SK-N-SH (cell line): ENCODE data around the gene AFMID. TPM values are rescaled to one million over a fixed set of nuclear protein-coding genes. Genes with fewer than 3 reads are reported as not detected.

Source experiments
- CTCF ChIA-PET: fragments of 300-600, 350-600 bp; formaldehyde crosslinking; extraction: SDS; loops from one replicate; lab custom pipeline; 2021; lab: Yijun Ruan, JAX
- POLR2A ChIA-PET: fragments of 350-600 bp; sonication (Branson Sonifier 250); formaldehyde crosslinking; extraction: SDS; loops from one replicate; lab custom pipeline; 2020; ENCODE audit warnings: antibody characterized with exemption, inconsistent platforms; lab: Yijun Ruan, JAX
- DNase-seq: peaks from one replicate; pipeline ENCODE4 v3.0.0; 2012
- H2AFZ ChIP-seq: fragments of 200-600 bp; sonication (generic); 2 replicates; pipeline ENCODE4 v1.8.1; 2016; ENCODE audit warnings: antibody characterized with exemption, mild to moderate bottlenecking, low read depth
- H3F3A ChIP-seq: fragments of 200-600 bp; sonication (generic); replicated peaks from 2 replicates; pipeline ENCODE3; 2016; ENCODE audit warnings: antibody characterized with exemption, mild to moderate bottlenecking; ENCODE audit not compliant: insufficient read depth
- H3K27ac ChIP-seq, 2 experiments: fragments of 200-500 bp in 1 of 2; fragments of 200-600 bp in 1 of 2; sonication (Bioruptor generic) in 1 of 2; sonication (generic), shearing (Covaris generic) in 1 of 2; 2 replicates each; pipeline versions ENCODE4 v1.5.1 to v1.6.1; 2014 to 2016; ENCODE audit warnings: low read depth in 2 of 2, inconsistent platforms in 1 of 2, low read length in 1 of 2, mild to moderate bottlenecking in 1 of 2, mixed read lengths in 1 of 2
- H3K27me3 ChIP-seq: fragments of 200-600 bp; sonication (generic), shearing (Covaris generic); 2 replicates; pipeline ENCODE4 v1.6.1; 2016; ENCODE audit warnings: mixed run types; ENCODE audit not compliant: insufficient read depth
- H3K36me3 ChIP-seq, 2 experiments: fragments of 200-500 bp in 1 of 2; fragments of 200-600 bp in 1 of 2; sonication (Bioruptor generic) in 1 of 2; sonication (generic) in 1 of 2; replicated peaks in 1 of 2; 2 replicates each; pipeline versions ENCODE3 to v1.5.1; 2014 to 2016; ENCODE audit warnings: low read length in 1 of 2, mild to moderate bottlenecking in 1 of 2; ENCODE audit not compliant: insufficient read depth in 2 of 2, control insufficient read depth in 1 of 2
- H3K4me1 ChIP-seq, 2 experiments: fragments of 200-500 bp in 1 of 2; fragments of 200-600 bp in 1 of 2; sonication (Bioruptor generic) in 1 of 2; sonication (generic), shearing (Covaris generic) in 1 of 2; 2 replicates each; pipeline versions ENCODE4 v1.5.1 to v1.6.1; 2014 to 2016; ENCODE audit warnings: low read depth in 1 of 2, low read length in 1 of 2, mixed run types in 1 of 2; ENCODE audit not compliant: insufficient read depth in 2 of 2, control insufficient read depth in 1 of 2
- H3K4me2 ChIP-seq: fragments of 200-600 bp; sonication (generic), shearing (Covaris generic); 2 replicates; pipeline ENCODE4 v1.6.1; 2017; ENCODE audit warnings: mixed run types
- H3K4me3 ChIP-seq, 2 experiments: fragments of 200-500 bp in 1 of 2; fragments of 200-600 bp in 1 of 2; sonication (Bioruptor generic) in 1 of 2; sonication (generic), shearing (Covaris generic) in 1 of 2; 2 replicates each; pipeline versions ENCODE4 v1.5.1 to v1.8.1; 2014 to 2016; ENCODE audit warnings: low read depth in 2 of 2, inconsistent platforms in 1 of 2, low read length in 1 of 2, mild to moderate bottlenecking in 1 of 2, mixed read lengths in 1 of 2, moderate library complexity in 1 of 2
- H3K79me2 ChIP-seq: fragments of 200-600 bp; sonication (generic); 2 replicates; pipeline ENCODE4 v1.8.1; 2017; ENCODE audit warnings: mild to moderate bottlenecking; ENCODE audit not compliant: insufficient read depth
- H3K9ac ChIP-seq: fragments of 200-600 bp; sonication (generic); 2 replicates; pipeline ENCODE4 v1.6.1; 2017; ENCODE audit warnings: mixed run types
- H3K9me2 ChIP-seq: fragments of 200-600 bp; sonication (generic); 2 replicates; pipeline ENCODE4 v1.6.1; 2017; ENCODE audit warnings: mixed run types
- H3K9me3 ChIP-seq: fragments of 200-600 bp; sonication (generic); 2 replicates; pipeline ENCODE4 v1.6.1; 2017; ENCODE audit warnings: mixed run types, mild to moderate bottlenecking, moderate library complexity
- H4K20me1 ChIP-seq: fragments of 200-600 bp; sonication (generic); 2 replicates; pipeline ENCODE4 v1.6.1; 2017; ENCODE audit warnings: mild to moderate bottlenecking, mixed run types; ENCODE audit not compliant: insufficient read depth
- EZH2phosphoT487 ChIP-seq: fragments of 200-600 bp; sonication (generic); IDR thresholded peaks from 2 replicates; pipeline ENCODE4 v1.6.1; 2017; ENCODE audit warnings: low read depth, mixed run types, mild to moderate bottlenecking, antibody characterized with exemption, moderate library complexity, borderline replicate concordance
- FOSL2 ChIP-seq: IDR thresholded peaks from 2 replicates; pipeline ENCODE4 v1.4.0; 2012; ENCODE audit warnings: low read depth, mild to moderate bottlenecking, moderate library complexity, borderline replicate concordance
- FOXJ3 ChIP-seq: sonication (generic); formaldehyde crosslinking; IDR thresholded peaks from 2 replicates; pipeline ENCODE4 v1.5.1; 2020; ENCODE audit warnings: mild to moderate bottlenecking, missing genetic modification reagents
- GATA2 ChIP-seq: sonication (generic); formaldehyde crosslinking; IDR thresholded peaks from 2 replicates; pipeline ENCODE4 v1.5.0; 2020; ENCODE audit warnings: mild to moderate bottlenecking, missing genetic modification reagents
- MEF2A ChIP-seq: IDR thresholded peaks from 2 replicates; pipeline ENCODE4 v1.4.0; 2012; ENCODE audit warnings: low read depth, borderline replicate concordance
- POLR2AphosphoS5 ChIP-seq: IDR thresholded peaks from 2 replicates; pipeline ENCODE4 v1.6.1; 2012; ENCODE audit warnings: low read depth, low read length
- RCOR1 ChIP-seq: fragments of 150-350 bp; IDR thresholded peaks from 2 replicates; pipeline ENCODE4 v1.6.1; 2017; ENCODE audit warnings: antibody characterized with exemption, low read length
- SMC3 ChIP-seq: IDR thresholded peaks from 2 replicates; pipeline ENCODE4 v1.6.1; 2012; ENCODE audit warnings: low read depth, low read length, improper control_type of control experiment
- TAF1 ChIP-seq: IDR thresholded peaks from 2 replicates; pipeline ENCODE4 v1.6.1; 2012; ENCODE audit warnings: low read depth, mild to moderate bottlenecking, low read length, moderate library complexity, borderline replicate concordance
- TCF12 ChIP-seq: IDR thresholded peaks from 2 replicates; pipeline ENCODE4 v1.4.0; 2012
- WGBS: methylation state at CpG from one replicate; pipeline ENCODE4 v1.1.6; 2017; ENCODE audit warnings: low lambda C conversion rate; 5-methylcytosine and 5-hydroxymethylcytosine counted together
- polyA plus RNA-seq, 3 experiments: library from polyadenylated mRNA; depleted of rRNA; stranded (reverse); fragments of >200 nt; gene quantifications; 2 replicates each; pipeline ENCODE4 v1.2.3, GENCODE V29; 2012
- TF ChIP-seq, protein P1 (sequence below): IDR thresholded peaks from 2 replicates; pipeline ENCODE4 v1.6.1; 2012; ENCODE audit warnings: mild to moderate bottlenecking, low read depth, low read length, moderate library complexity

AFMID gene
- polyA plus RNA-seq, 1 of the 3 experiments (the other 2 are of a cell fraction), result 44.4 TPM

DNA sequence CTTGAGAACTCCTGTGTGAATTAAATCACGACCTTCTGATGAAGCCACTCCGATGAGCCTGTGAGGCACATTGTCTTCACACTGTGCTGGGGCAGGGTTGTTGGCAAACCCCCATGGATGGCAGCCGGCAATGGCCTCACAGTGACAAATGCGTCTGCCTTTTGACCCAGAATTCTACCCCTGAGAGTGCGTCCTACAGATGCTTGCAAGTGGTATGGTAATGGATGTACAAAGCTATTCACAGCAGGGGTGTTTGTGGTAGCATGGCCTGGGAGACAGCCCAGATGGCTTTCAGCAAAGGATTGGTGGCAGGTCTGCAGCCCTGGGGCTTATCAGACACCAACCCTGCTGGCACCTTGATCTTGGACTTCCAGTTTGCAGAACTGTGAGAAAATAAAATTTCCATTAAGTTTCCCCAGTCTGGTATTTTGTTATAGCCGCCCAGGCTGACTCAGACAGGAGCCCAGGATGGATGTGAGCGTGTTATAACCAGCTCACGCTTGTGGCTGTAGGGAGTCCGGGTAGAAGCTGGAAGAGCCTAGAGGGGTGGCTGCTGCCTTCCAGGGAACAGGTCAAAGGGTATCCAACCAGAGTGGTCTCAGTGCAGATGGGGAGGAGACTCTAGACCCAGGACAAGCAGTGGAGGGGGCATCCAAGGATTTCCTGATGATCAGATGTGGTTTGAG is 10.1 kb downstream of the AFMID start:
- H3K27ac ChIP-seq, result peak overlapping the region in 1 of 2 experiments; percentile 29; a peak in 1 of 4 replicates

DNA sequence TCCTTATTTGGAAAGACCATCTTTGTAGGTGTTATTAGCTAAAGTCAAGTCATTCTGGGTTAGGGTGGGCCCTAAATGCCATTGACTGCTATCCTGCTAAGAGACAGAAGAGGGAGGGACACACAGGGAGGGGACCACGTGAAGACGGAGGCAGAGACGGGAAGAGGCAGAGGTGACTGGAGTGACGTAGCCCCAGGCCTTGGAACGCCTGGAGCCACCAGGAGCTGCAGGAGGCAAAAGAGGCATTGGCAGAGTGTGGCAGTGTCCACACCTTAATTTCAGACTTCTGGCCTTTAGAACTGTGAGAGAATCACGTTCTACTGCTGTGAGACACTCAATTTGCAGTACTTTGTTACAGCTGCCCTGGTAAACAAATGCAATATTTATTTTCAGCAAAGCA is 13.3 kb downstream of the AFMID start:
- Histone ChIP-seq H3K9me2 (no peaks in the 10 kb centered on the region), H3F3A (no peaks in the 10 kb centered on the region), H3K36me3 (peaks cover 2 to 3% of the 10 kb centered on the region in 2 experiments), H3K9ac (no peak overlapping the region), H3K4me1 (peaks cover 0 to 9% of the 10 kb centered on the region in 2 experiments; a peak in 1 of 4 replicates), H3K27me3 (no peaks in the 10 kb centered on the region), H3K27ac (no peak overlapping the region), H3K4me2 (no peak overlapping the region), H3K9me3 (no peaks in the 10 kb centered on the region), H3K4me3 (no peak overlapping the region), H4K20me1 (no peaks in the 10 kb centered on the region), H3K79me2 (no peaks in the 10 kb centered on the region), H2AFZ (no peak overlapping the region)
- DNase-seq, result no peak
- TF ChIP-seq, protein P1, sequence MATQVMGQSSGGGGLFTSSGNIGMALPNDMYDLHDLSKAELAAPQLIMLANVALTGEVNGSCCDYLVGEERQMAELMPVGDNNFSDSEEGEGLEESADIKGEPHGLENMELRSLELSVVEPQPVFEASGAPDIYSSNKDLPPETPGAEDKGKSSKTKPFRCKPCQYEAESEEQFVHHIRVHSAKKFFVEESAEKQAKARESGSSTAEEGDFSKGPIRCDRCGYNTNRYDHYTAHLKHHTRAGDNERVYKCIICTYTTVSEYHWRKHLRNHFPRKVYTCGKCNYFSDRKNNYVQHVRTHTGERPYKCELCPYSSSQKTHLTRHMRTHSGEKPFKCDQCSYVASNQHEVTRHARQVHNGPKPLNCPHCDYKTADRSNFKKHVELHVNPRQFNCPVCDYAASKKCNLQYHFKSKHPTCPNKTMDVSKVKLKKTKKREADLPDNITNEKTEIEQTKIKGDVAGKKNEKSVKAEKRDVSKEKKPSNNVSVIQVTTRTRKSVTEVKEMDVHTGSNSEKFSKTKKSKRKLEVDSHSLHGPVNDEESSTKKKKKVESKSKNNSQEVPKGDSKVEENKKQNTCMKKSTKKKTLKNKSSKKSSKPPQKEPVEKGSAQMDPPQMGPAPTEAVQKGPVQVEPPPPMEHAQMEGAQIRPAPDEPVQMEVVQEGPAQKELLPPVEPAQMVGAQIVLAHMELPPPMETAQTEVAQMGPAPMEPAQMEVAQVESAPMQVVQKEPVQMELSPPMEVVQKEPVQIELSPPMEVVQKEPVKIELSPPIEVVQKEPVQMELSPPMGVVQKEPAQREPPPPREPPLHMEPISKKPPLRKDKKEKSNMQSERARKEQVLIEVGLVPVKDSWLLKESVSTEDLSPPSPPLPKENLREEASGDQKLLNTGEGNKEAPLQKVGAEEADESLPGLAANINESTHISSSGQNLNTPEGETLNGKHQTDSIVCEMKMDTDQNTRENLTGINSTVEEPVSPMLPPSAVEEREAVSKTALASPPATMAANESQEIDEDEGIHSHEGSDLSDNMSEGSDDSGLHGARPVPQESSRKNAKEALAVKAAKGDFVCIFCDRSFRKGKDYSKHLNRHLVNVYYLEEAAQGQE, result no peak
- TF ChIP-seq POLR2AphosphoS5, result no peak
- TF ChIP-seq TAF1, result no peak
- TF ChIP-seq RCOR1, result no peak
- TF ChIP-seq SMC3, result no peak
- CTCF ChIA-PET, result interaction anchor here (1.5 to 5.9 kb wide), 3 partner anchors 9 to 50 kb away, joined by 3 to 22 read pairs (median 5); no protein-coding TSS in a partner anchor
- POLR2A ChIA-PET, result no interaction called here
- 93% methylated on average over 6 of the region's 6 CpGs for WGBS

More for the DNA sequence above, 10.1 kb downstream of the AFMID start:
- Histone ChIP-seq H3K4me3 (no peak overlapping the region), H3K27me3 (no peaks in the 10 kb centered on the region), H3F3A (no peaks in the 10 kb centered on the region), H3K9me3 (no peaks in the 10 kb centered on the region), H3K4me1 (peaks cover 0 to 9% of the 10 kb centered on the region in 2 experiments; a peak in 1 of 4 replicates), H3K36me3 (peaks cover 3 to 9% of the 10 kb centered on the region in 2 experiments), H3K79me2 (no peaks in the 10 kb centered on the region), H4K20me1 (no peaks in the 10 kb centered on the region), H3K9me2 (no peaks in the 10 kb centered on the region), H3K4me2 (no peak overlapping the region), H2AFZ (no peak overlapping the region), H3K9ac (no peak overlapping the region)
- no peak for DNase-seq
- ChIA-PET CTCF (interaction anchor here (0.7 to 1.5 kb wide), 5 partner anchors 9 to 163 kb away, joined by 3 to 4 read pairs (median 4); partner anchors contain the start of gene TK1), POLR2A (no interaction called here)
- 93% methylated on average over 8 of the region's 9 CpGs for WGBS
- TF ChIP-seq GATA2 (CRISPR knock-in tag) (no peak), FOXJ3 (CRISPR knock-in tag) (no peak), TAF1 (no peak), TCF12 (no peak), FOSL2 (no peak), EZH2phosphoT487 (no peak), MEF2A (no peak)
